ENCODE measurements around the gene SLC22A6. TPM values are rescaled to one million over a fixed set of nuclear protein-coding genes. Genes with fewer than 3 reads are reported as not detected.

The SLC22A6 gene
- total and polyA plus RNA-seq, 7 experiments from 2014 or later: not detected

DNA sequence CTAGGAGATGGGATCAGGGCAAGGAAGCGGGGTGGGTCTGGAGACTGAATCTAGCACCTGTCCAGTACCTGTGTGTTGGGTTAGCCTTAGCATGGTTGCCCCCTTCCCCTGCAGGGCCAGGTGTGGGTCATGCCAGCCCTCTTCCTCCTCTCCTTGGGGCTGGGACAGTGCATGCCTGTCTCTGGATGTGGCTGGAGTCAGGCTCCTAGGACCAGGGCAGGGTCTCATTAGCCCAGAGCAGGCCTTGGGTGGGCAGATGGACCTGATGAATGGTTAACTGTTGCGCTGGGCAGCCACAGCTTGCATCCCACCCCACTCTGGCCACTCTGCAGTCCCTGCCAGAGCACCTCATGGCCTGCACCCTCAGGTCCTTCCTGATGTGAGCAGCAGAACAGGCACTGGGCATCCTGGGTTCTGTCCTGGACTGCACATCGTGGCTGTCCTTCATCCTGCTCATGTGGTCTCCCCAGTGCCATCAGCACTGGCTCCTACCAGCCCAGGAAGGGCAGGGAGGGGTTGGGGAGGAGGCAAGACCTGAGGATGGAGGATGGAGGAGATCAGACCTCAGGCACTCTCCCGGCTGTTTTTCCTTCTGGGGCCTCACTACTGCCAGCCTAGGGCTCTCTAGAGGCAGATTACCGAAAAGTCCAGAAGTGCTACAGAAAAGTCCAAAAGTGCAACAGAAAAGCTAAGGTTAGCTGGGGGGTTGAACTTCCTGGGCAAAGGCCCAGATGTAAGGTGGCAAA lies 50.8 kb downstream of the SLC22A6 start:
- Histone ChIP-seq H3K27ac (ENCODE audit: low read depth, low read length) (no peak overlapping the region), H3K36me3 (ENCODE audit: control insufficient read depth in 2 of 3, insufficient read depth in 3 of 3, low read length in 3 of 3) (no peaks in the 10 kb centered on the region), H3K9me3 (ENCODE audit: control insufficient read depth in 2 of 3, low read length in 3 of 3) (no peaks in the 10 kb centered on the region), H3K4me1 (ENCODE audit: control insufficient read depth in 2 of 2, insufficient read depth in 2 of 2, low read length in 2 of 2) (no peaks in the 10 kb centered on the region), H3K27me3 (ENCODE audit: control insufficient read depth in 2 of 2, insufficient read depth in 2 of 2, low read length in 2 of 2) (no peaks in the 10 kb centered on the region), H3K4me3 (ENCODE audit: low read length) (no peak overlapping the region)
- ChIA-PET CTCF (no interaction called here), POLR2A (no interaction called here)
- Mint-ChIP-seq H3K36me3 (peaks cover 0 to 4% (median 0%) of the 10 kb centered on the region in 5 donors), H3K27ac (no peak overlapping the region), H3K4me3 (no peak overlapping the region), H3K9me3 (peaks cover 0 to 7% (median 4%) of the 10 kb centered on the region in 11 donors), H3K4me1 (no peaks in the 10 kb centered on the region), H3K27me3 (peaks cover 20 to 33% (median 29%) of the 10 kb centered on the region in 5 donors)
- ATAC-seq (no peak), DNase-seq (no peak)
- intact Hi-C loops (cut with micrococcal nuclease): no loop called here

DNA sequence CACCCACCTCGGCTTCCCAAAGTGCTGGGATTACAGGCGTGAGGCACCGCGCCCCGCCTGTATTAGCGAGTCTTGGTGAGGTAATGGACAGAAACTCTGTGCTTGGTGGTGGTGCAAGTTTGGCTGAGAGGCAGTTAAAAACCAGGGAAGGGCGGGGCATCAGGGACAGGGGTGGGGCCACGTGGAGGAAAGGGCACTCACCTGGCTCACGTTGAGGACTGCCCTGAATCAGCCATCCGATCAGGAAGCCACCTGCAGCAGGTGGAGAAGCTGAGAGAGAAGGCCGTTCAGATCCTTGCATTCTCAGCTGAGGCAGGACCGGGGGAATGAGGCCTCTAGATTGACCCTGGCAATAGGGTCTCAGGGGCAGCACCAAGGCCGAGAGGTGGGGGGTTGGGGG lies 51.5 kb downstream of the SLC22A6 start:
- no peaks in the 10 kb centered on the region for H3K36me3 ChIP-seq (ENCODE audit: control insufficient read depth in 2 of 3, insufficient read depth in 3 of 3, low read length in 3 of 3)
- ChIA-PET POLR2A (no interaction called here), CTCF (no interaction called here)
- intact Hi-C loops (cut with micrococcal nuclease): no loop called here
- ATAC-seq: no peak
- peaks cover 0 to 3% of the 10 kb centered on the region in 2 donors for H3K27me3 ChIP-seq (ENCODE audit: control insufficient read depth in 2 of 2, insufficient read depth in 2 of 2, low read length in 2 of 2)
- Mint-ChIP-seq H3K9me3 (peaks cover 0 to 8% (median 4%) of the 10 kb centered on the region in 11 donors), H3K27me3 (peaks cover 23 to 39% (median 36%) of the 10 kb centered on the region in 5 donors), H3K4me3 (no peak overlapping the region), H3K4me1 (no peaks in the 10 kb centered on the region), H3K36me3 (peaks cover 0 to 4% (median 0%) of the 10 kb centered on the region in 5 donors), H3K27ac (no peak overlapping the region)
- DNase-seq: no peak
- no peak overlapping the region for H3K4me3 ChIP-seq (ENCODE audit: low read length)
- H3K4me1 ChIP-seq (ENCODE audit: control insufficient read depth in 2 of 2, insufficient read depth in 2 of 2, low read length in 2 of 2): no peaks in the 10 kb centered on the region
- H3K27ac ChIP-seq (ENCODE audit: low read depth, low read length): no peak overlapping the region
- H3K9me3 ChIP-seq (ENCODE audit: control insufficient read depth in 2 of 3, low read length in 3 of 3): no peaks in the 10 kb centered on the region

DNA sequence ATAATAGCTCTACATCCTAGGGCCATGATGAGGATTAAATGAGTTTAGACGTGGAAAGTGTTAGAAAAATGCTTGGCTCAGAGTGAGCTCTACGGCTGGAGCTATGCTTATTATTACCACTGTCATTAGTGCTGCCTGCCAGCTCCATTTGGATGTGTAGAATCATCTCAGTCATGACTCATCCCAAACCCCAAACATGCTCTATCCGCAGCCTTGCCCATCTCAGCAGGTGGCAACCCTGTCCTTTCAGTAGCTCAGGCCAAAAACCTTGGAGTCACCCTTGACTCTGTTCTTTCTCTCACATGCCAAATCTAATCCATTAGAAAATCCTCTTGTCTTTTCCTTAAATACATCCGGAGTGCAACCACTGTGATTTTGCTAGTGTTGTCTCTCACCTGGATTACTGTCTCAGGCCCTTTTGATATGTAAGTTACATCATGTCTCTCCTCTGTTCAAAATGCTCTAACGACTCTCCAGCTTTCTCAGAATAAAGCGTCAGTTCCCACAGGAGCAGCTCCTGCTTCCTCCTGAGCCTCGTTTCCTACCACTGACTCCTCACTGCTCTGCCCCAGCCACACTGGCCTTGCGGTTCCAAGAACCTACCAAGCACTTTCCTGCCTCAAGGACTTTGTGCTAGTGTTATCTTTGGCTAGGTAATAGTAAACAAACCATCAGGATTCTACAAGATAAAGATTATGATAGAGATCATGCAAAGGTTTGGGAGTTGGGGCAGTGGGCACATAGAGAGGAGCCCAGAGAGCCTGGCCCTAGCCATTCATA lies 53.1 kb downstream of the SLC22A6 start:
- ChIA-PET POLR2A (no interaction called here), CTCF (no interaction called here)
- no peaks in the 10 kb centered on the region for H3K36me3 Mint-ChIP-seq
- H3K4me3 Mint-ChIP-seq: no peak overlapping the region
- Histone ChIP-seq H3K9me3 (ENCODE audit: control insufficient read depth in 2 of 3, low read length in 3 of 3) (no peaks in the 10 kb centered on the region), H3K36me3 (ENCODE audit: control insufficient read depth in 2 of 3, insufficient read depth in 3 of 3, low read length in 3 of 3) (no peaks in the 10 kb centered on the region), H3K4me3 (ENCODE audit: low read length) (no peak overlapping the region), H3K27ac (ENCODE audit: low read depth, low read length) (no peak overlapping the region), H3K4me1 (ENCODE audit: control insufficient read depth in 2 of 2, insufficient read depth in 2 of 2, low read length in 2 of 2) (peaks cover 1 to 3% of the 10 kb centered on the region in 2 donors), H3K27me3 (ENCODE audit: control insufficient read depth in 2 of 2, insufficient read depth in 2 of 2, low read length in 2 of 2) (peaks cover 0 to 4% of the 10 kb centered on the region in 2 donors)
- peaks cover 0 to 1% (median 0%) of the 10 kb centered on the region in 11 donors for H3K9me3 Mint-ChIP-seq
- H3K27me3 Mint-ChIP-seq: peaks cover 39 to 47% (median 43%) of the 10 kb centered on the region in 5 donors
- ATAC-seq (no peak), DNase-seq (no peak)
- H3K4me1 Mint-ChIP-seq: peaks cover 0 to 7% (median 3%) of the 10 kb centered on the region in 7 donors
- intact Hi-C loops (cut with micrococcal nuclease): no loop called here
- peak overlapping the region in 1 of 9 donors; percentile 6 for H3K27ac Mint-ChIP-seq

DNA sequence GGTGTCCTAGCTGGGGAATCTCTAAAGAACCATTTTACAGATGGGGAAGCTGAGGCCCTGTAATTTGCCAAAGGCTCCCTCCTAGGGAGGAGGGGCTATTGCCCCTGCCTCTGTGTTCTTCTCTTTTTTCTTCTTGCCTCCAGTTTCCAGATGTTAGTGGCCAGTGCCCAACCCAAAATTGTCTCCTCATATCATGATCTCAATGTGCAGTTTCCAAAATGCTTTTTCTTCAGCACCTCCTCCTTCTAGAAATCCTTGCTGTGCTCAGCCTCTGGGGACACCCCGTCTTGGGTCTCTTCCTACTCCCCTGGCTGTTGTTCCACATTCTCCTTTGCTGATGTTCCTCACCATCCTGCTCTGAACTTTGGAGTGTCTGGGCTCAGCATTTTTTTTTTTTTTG lies 54.1 kb downstream of the SLC22A6 start:
- ATAC-seq (no peak), DNase-seq (no peak)
- Mint-ChIP-seq H3K9me3 (peaks cover 0 to 1% (median 0%) of the 10 kb centered on the region in 11 donors), H3K27ac (no peak overlapping the region), H3K36me3 (no peaks in the 10 kb centered on the region), H3K27me3 (peaks cover 40 to 56% (median 49%) of the 10 kb centered on the region in 5 donors), H3K4me1 (peaks cover 0 to 18% (median 11%) of the 10 kb centered on the region in 7 donors), H3K4me3 (no peak overlapping the region)
- Histone ChIP-seq H3K36me3 (ENCODE audit: control insufficient read depth in 2 of 3, insufficient read depth in 3 of 3, low read length in 3 of 3) (no peaks in the 10 kb centered on the region), H3K9me3 (ENCODE audit: control insufficient read depth in 2 of 3, low read length in 3 of 3) (no peaks in the 10 kb centered on the region), H3K27me3 (ENCODE audit: control insufficient read depth in 2 of 2, insufficient read depth in 2 of 2, low read length in 2 of 2) (peaks cover 0 to 11% of the 10 kb centered on the region in 2 donors), H3K4me3 (ENCODE audit: low read length) (no peak overlapping the region), H3K27ac (ENCODE audit: low read depth, low read length) (no peak overlapping the region), H3K4me1 (ENCODE audit: control insufficient read depth in 2 of 2, insufficient read depth in 2 of 2, low read length in 2 of 2) (peaks cover 9 to 13% of the 10 kb centered on the region in 2 donors)
- intact Hi-C loops (cut with micrococcal nuclease): no loop called here
- ChIA-PET POLR2A (no interaction called here), CTCF (no interaction called here)

DNA sequence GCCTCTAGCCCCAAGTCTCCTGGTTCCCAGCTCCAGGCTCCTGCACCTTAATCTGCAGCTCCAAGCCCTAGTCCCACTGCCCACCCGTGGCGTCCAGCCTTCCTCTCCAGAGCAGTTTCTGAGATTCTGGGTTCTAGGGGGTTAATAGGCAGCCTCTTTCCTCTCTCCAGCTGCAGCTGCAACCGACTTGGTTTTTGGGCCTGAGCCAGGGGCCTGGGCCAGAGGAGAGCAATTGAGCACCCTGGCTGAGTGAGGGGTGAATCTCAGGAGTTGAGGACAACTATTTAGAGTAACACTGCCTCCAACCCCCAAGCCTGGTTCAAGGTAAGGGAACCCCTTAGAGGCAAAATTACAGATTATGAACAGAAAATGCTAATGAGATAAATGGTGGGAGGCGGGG lies 54.6 kb downstream of the SLC22A6 start:
- ATAC-seq (no peak), DNase-seq (no peak)
- no peak overlapping the region for H3K27ac Mint-ChIP-seq
- H3K4me3 Mint-ChIP-seq: no peak overlapping the region
- Histone ChIP-seq H3K4me3 (ENCODE audit: low read length) (no peak overlapping the region), H3K4me1 (ENCODE audit: control insufficient read depth in 2 of 2, insufficient read depth in 2 of 2, low read length in 2 of 2) (peaks cover 9 to 14% of the 10 kb centered on the region in 2 donors), H3K9me3 (ENCODE audit: control insufficient read depth in 2 of 3, low read length in 3 of 3) (no peaks in the 10 kb centered on the region), H3K27me3 (ENCODE audit: control insufficient read depth in 2 of 2, insufficient read depth in 2 of 2, low read length in 2 of 2) (peaks cover 0 to 11% of the 10 kb centered on the region in 2 donors), H3K36me3 (ENCODE audit: control insufficient read depth in 2 of 3, insufficient read depth in 3 of 3, low read length in 3 of 3) (no peaks in the 10 kb centered on the region), H3K27ac (ENCODE audit: low read depth, low read length) (no peak overlapping the region)
- CTCF ChIA-PET: interaction anchor here (0.8 kb wide), 1 partner anchor 24 kb away, joined by 3 read pairs; no protein-coding TSS in a partner anchor
- POLR2A ChIA-PET: no interaction called here
- peaks cover 45 to 61% (median 55%) of the 10 kb centered on the region in 5 donors for H3K27me3 Mint-ChIP-seq
- intact Hi-C loops (cut with micrococcal nuclease): no loop called here
- peaks cover 0 to 23% (median 16%) of the 10 kb centered on the region in 7 donors for H3K4me1 Mint-ChIP-seq
- peaks cover 0 to 1% (median 0%) of the 10 kb centered on the region in 11 donors for H3K9me3 Mint-ChIP-seq
- H3K36me3 Mint-ChIP-seq: no peaks in the 10 kb centered on the region

DNA sequence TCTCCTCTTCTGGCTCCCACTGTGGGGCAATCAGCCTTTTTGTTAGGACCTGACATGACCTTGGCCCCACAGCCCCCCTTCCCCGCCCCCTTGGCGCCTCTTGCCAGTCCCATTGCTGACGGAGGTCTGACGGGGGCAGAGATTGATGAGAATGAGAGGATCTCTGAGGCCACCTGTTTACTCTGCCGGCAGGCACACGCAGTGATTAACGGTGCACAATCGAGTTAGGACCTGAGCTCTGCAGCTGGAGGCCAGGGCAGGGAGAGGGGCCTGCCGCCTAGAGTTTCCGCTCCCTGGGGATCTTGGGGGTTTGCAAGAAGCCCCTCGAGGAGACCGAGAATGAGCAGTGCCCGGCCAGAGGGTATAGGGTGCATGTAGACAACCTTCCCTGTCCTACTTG lies 56.8 kb downstream of the SLC22A6 start:
- ATAC-seq (no peak), DNase-seq (no peak)
- Mint-ChIP-seq H3K9me3 (peaks cover 0 to 1% (median 0%) of the 10 kb centered on the region in 11 donors), H3K27ac (no peak overlapping the region), H3K27me3 (peaks cover 62 to 79% (median 64%) of the 10 kb centered on the region in 5 donors), H3K36me3 (no peaks in the 10 kb centered on the region), H3K4me3 (peak overlapping the region in 1 of 10 donors; percentile 47), H3K4me1 (peaks cover 8 to 32% (median 23%) of the 10 kb centered on the region in 7 donors)
- Histone ChIP-seq H3K27ac (ENCODE audit: low read depth, low read length) (no peak overlapping the region), H3K4me1 (ENCODE audit: control insufficient read depth in 2 of 2, insufficient read depth in 2 of 2, low read length in 2 of 2) (peaks cover 9 to 19% of the 10 kb centered on the region in 2 donors), H3K27me3 (ENCODE audit: control insufficient read depth in 2 of 2, insufficient read depth in 2 of 2, low read length in 2 of 2) (peaks cover 0 to 17% of the 10 kb centered on the region in 2 donors), H3K4me3 (ENCODE audit: low read length) (no peak overlapping the region), H3K36me3 (ENCODE audit: control insufficient read depth in 2 of 3, insufficient read depth in 3 of 3, low read length in 3 of 3) (no peaks in the 10 kb centered on the region), H3K9me3 (ENCODE audit: control insufficient read depth in 2 of 3, low read length in 3 of 3) (no peaks in the 10 kb centered on the region)
- ChIA-PET POLR2A (no interaction called here), CTCF (no interaction called here)
- intact Hi-C loops (cut with micrococcal nuclease): no loop called here
